Kidney epithelial cell (primary cell): Measurements from ENCODE around the gene SUPT20HL1. TPM values are rescaled to one million over a fixed set of nuclear protein-coding genes. Genes with fewer than 3 reads are reported as not detected.
"Not testable (repeated sequence)": the region's sequence is repeated elsewhere in the genome, so short reads cannot be mapped to it uniquely, and the experiment has no call there.

ENCODE experiments used
- DNase-seq: peaks from one replicate; pipeline ENCODE4 v3.0.0-alpha.2; 2010; ENCODE audit warnings: low read depth
- H3K27me3 ChIP-seq: 2 replicates; pipeline ENCODE4 v1.6.0; 2011; ENCODE audit warnings: low read length; ENCODE audit not compliant: control insufficient read depth, insufficient read depth
- H3K36me3 ChIP-seq: 2 replicates; pipeline ENCODE4 v1.5.1; 2011; ENCODE audit warnings: low read length; ENCODE audit not compliant: control insufficient read depth, insufficient read depth
- H3K4me3 ChIP-seq: 2 replicates; pipeline ENCODE4 v1.5.1; 2011; ENCODE audit warnings: low read depth, mild to moderate bottlenecking, control low read depth, low read length
- CTCF ChIP-seq: IDR thresholded peaks from 2 replicates; pipeline ENCODE4 v1.5.1; 2011; ENCODE audit warnings: mild to moderate bottlenecking, moderate library complexity, low read length, control low read depth, inconsistent platforms; ENCODE audit not compliant: insufficient read depth, poor library complexity, severe bottlenecking
- total RNA-seq: library from RNA; depleted of rRNA; stranded (reverse); fragments of >200 nt; gene quantifications from 2 replicates; pipeline ENCODE4 v1.2.3, GENCODE V29; 2015

SUPT20HL1 gene
- total RNA-seq, 1 donor from 2014 or later = not detected

- TF ChIP-seq CTCF = no peak
- Histone ChIP-seq H3K36me3 (no peaks in the 10 kb centered on the region), H3K27me3 (peaks cover 3% of the 10 kb centered on the region), H3K4me3 (no peak overlapping the region)
- no peak for DNase-seq
These were observed 17.6 kb downstream of the SUPT20HL1 start for GRCh38 chrX:24377911-24378468.

GRCh38 chrX:24378706-24379105 is 18.3 kb downstream of the SUPT20HL1 start:
- no peak overlapping the region for H3K4me3 ChIP-seq
- no peak for DNase-seq
- no peaks in the 10 kb centered on the region for H3K36me3 ChIP-seq
- H3K27me3 ChIP-seq = peaks cover 3% of the 10 kb centered on the region
- no peak for TF ChIP-seq CTCF

GRCh38 chrX:24380262-24381187 is 20.1 kb downstream of the SUPT20HL1 start:
- Histone ChIP-seq H3K27me3 (peaks cover 3% of the 10 kb centered on the region), H3K36me3 (no peaks in the 10 kb centered on the region), H3K4me3 (no peak overlapping the region)
- DNase-seq = no peak
- TF ChIP-seq CTCF = no peak

- not testable (repeated sequence) for DNase-seq, H3K4me3 ChIP-seq, H3K27me3 ChIP-seq, H3K36me3 ChIP-seq
These were observed 21.9 kb downstream of the SUPT20HL1 start for GRCh38 chrX:24382315-24382714.

- no peak for TF ChIP-seq CTCF
- no peak overlapping the region for H3K4me3 ChIP-seq
- no peak for DNase-seq
These were observed 27.3 kb downstream of the SUPT20HL1 start for GRCh38 chrX:24387724-24388123.

GRCh38 chrX:24391389-24391788 is 30.9 kb downstream of the SUPT20HL1 start:
- no peaks in the 10 kb centered on the region for H3K36me3 ChIP-seq
- peaks cover 17% of the 10 kb centered on the region for H3K27me3 ChIP-seq
- no peak for DNase-seq
- no peak overlapping the region for H3K4me3 ChIP-seq
- no peak for TF ChIP-seq CTCF

More at GRCh38 chrX:24387724-24388123, 27.3 kb downstream of the SUPT20HL1 start:
- H3K36me3 ChIP-seq = no peaks in the 10 kb centered on the region
- peaks cover 15% of the 10 kb centered on the region for H3K27me3 ChIP-seq
